Thoracic aorta (tissue), 2 donors: ENCODE data around the gene OSBPL2. TPM values are rescaled to one million over a fixed set of nuclear protein-coding genes. Genes with fewer than 3 reads are reported as not detected.

Source experiments
- ATAC-seq: fragments of 150-250 bp; one replicate; pipeline ENCODE4 v1.8.0; 2017; ENCODE audit warnings: low read depth; ENCODE audit not compliant: insufficient number of reproducible peaks, low FRiP score
- DNase-seq: peaks from one replicate; pipeline ENCODE4 v3.0.0-alpha.2; 2020; ENCODE audit warnings: low spot score
- H3K27ac ChIP-seq, 2 donors: fragments of 200-600 bp; sonication (generic); 1 replicate in 1 of 2; 2 replicates in 1 of 2; pipeline ENCODE4 v1.5.1; 2016; ENCODE audit warnings: mild to moderate bottlenecking in 2 of 2, moderate library complexity in 2 of 2
- H3K27me3 ChIP-seq: fragments of 200-600 bp; sonication (generic); replicated peaks from 2 replicates; pipeline ENCODE4 v1.6.0; 2016; ENCODE audit warnings: mild to moderate bottlenecking; ENCODE audit not compliant: insufficient read depth
- H3K36me3 ChIP-seq: fragments of 200-600 bp; sonication (generic); one replicate; pipeline ENCODE4 v1.5.1; 2016
- H3K4me1 ChIP-seq, 2 donors: fragments of 200-600 bp; sonication (generic); 1 replicate in 1 of 2; 2 replicates in 1 of 2; pipeline versions ENCODE4 v1.5.1 to v1.6.0; 2016; ENCODE audit warnings: low read depth in 2 of 2, mild to moderate bottlenecking in 1 of 2; ENCODE audit not compliant: control insufficient read depth in 1 of 2
- H3K4me3 ChIP-seq: fragments of 200-600 bp; sonication (generic); 2 replicates; pipeline ENCODE4 v1.5.1; 2016; ENCODE audit warnings: mild to moderate bottlenecking
- H3K9me3 ChIP-seq: fragments of 200-600 bp; sonication (generic); 2 replicates; pipeline ENCODE4 v1.5.1; 2016
- CTCF ChIP-seq: fragments of 200-600 bp; sonication (generic); IDR thresholded peaks from one replicate; pipeline ENCODE4 v1.5.1; 2019; ENCODE audit warnings: antibody characterized with exemption
- total RNA-seq, 2 donors: library from RNA; depleted of rRNA; stranded (reverse); fragments of >200 nt; gene quantifications; one replicate each; pipeline versions ENCODE4 v1.1.0 to v1.2.3, GENCODE V29; 2016

The OSBPL2 gene
- total RNA-seq, 2 donors from 2014 or later: 48.5 to 58.5 TPM

GRCh38 chr20:62318400-62319345 lies 80.4 kb downstream of the OSBPL2 start:
- H3K4me3 ChIP-seq: no peak overlapping the region

GRCh38 chr20:62319346-62319909 lies 81.1 kb downstream of the OSBPL2 start:
- no peak for TF ChIP-seq CTCF
- DNase-seq (no peak), ATAC-seq (no peak)
- Histone ChIP-seq H3K9me3 (no peaks in the 10 kb centered on the region), H3K4me3 (no peak overlapping the region), H3K36me3 (peaks cover 60% of the 10 kb centered on the region), H3K4me1 (no peaks in the 10 kb centered on the region), H3K27me3 (no peaks in the 10 kb centered on the region), H3K27ac (no peak overlapping the region)

More at GRCh38 chr20:62318400-62319345, 80.4 kb downstream of the OSBPL2 start:
- Histone ChIP-seq H3K27ac (no peak overlapping the region), H3K9me3 (no peaks in the 10 kb centered on the region), H3K36me3 (peaks cover 59% of the 10 kb centered on the region), H3K27me3 (no peaks in the 10 kb centered on the region), H3K4me1 (no peaks in the 10 kb centered on the region)
- ATAC-seq (no peak), DNase-seq (no peak)
- no peak for TF ChIP-seq CTCF

- no peak for TF ChIP-seq CTCF
- H3K4me3 ChIP-seq: no peak overlapping the region
- H3K27me3 ChIP-seq: no peaks in the 10 kb centered on the region
- DNase-seq (no peak), ATAC-seq (no peak)
- H3K9me3 ChIP-seq: no peaks in the 10 kb centered on the region
- no peaks in the 10 kb centered on the region for H3K4me1 ChIP-seq
- H3K27ac ChIP-seq: no peak overlapping the region
- H3K36me3 ChIP-seq: peaks cover 54% of the 10 kb centered on the region
Measured at GRCh38 chr20:62320581-62321354, 82.4 kb downstream of the OSBPL2 start.

- H3K4me3 ChIP-seq: no peak overlapping the region
- H3K4me1 ChIP-seq: no peaks in the 10 kb centered on the region
- DNase-seq: no peak
- H3K9me3 ChIP-seq: no peaks in the 10 kb centered on the region
- no peaks in the 10 kb centered on the region for H3K27me3 ChIP-seq
- TF ChIP-seq CTCF: no peak
- no peak for ATAC-seq
- H3K27ac ChIP-seq: no peak overlapping the region
- H3K36me3 ChIP-seq: peaks cover 54% of the 10 kb centered on the region
Measured at GRCh38 chr20:62321521-62321948, 83.2 kb downstream of the OSBPL2 start.

- Histone ChIP-seq H3K4me1 (no peaks in the 10 kb centered on the region), H3K36me3 (peaks cover 54% of the 10 kb centered on the region), H3K27me3 (no peaks in the 10 kb centered on the region), H3K4me3 (no peak overlapping the region), H3K27ac (no peak overlapping the region), H3K9me3 (no peaks in the 10 kb centered on the region)
- DNase-seq (no peak), ATAC-seq (no peak)
- TF ChIP-seq CTCF: no peak
Measured at GRCh38 chr20:62321975-62322374, 83.7 kb downstream of the OSBPL2 start.
